HepG2 (cell line): Measurements from ENCODE around the gene SULT1A3. TPM values are rescaled to one million over a fixed set of nuclear protein-coding genes. Genes with fewer than 3 reads are reported as not detected.
A peak's percentile ranks its signal among the peaks of the same experiment; 100 is the strongest.

ENCODE experiments used
- ARNTL ChIP-seq: sonication (generic); formaldehyde crosslinking; IDR thresholded peaks from 2 replicates; pipeline ENCODE4 v1.4.0; 2020; ENCODE audit warnings: mild to moderate bottlenecking, missing genetic modification reagents
- FIP1L1 ChIP-seq: fragments of 200-400 bp; formaldehyde crosslinking; IDR thresholded peaks from 2 replicates; pipeline ENCODE4 v1.6.1; 2018; ENCODE audit warnings: low read depth, mild to moderate bottlenecking, low read length, moderate library complexity, borderline replicate concordance; ENCODE audit not compliant: insufficient read depth
- HNF4G ChIP-seq, 2 experiments: sonication (generic) in 1 of 2; formaldehyde crosslinking in 1 of 2; IDR thresholded peaks; 2 replicates each; pipeline versions ENCODE4 v1.4.0 to v1.6.1; 2011 to 2020; ENCODE audit warnings: borderline replicate concordance in 2 of 2, low read depth in 2 of 2, mild to moderate bottlenecking in 2 of 2, low read length in 1 of 2, missing genetic modification reagents in 1 of 2, moderate library complexity in 1 of 2
- HNRNPH1 ChIP-seq: fragments of 200-400 bp; formaldehyde crosslinking; optimal IDR thresholded peaks from 2 replicates; pipeline ENCODE3; 2017; ENCODE audit warnings: mild to moderate bottlenecking, low read depth, low read length
- JUN ChIP-seq: sonication (generic); formaldehyde crosslinking; IDR thresholded peaks from 2 replicates; pipeline ENCODE4 v1.4.0; 2020; ENCODE audit warnings: mild to moderate bottlenecking, missing genetic modification reagents
- MAFF ChIP-seq: IDR thresholded peaks from 2 replicates; pipeline ENCODE4 v1.6.1; 2011; ENCODE audit warnings: low read depth, low read length, improper control_type of control experiment
- RBM22 ChIP-seq: fragments of 200-400 bp; formaldehyde crosslinking; optimal IDR thresholded peaks from 2 replicates; pipeline ENCODE3; 2017; ENCODE audit warnings: mild to moderate bottlenecking, low read length, moderate library complexity
- REXO4 ChIP-seq: sonication (generic); formaldehyde crosslinking; IDR thresholded peaks from 2 replicates; pipeline ENCODE4 v1.8.0; 2022; ENCODE audit warnings: missing genetic modification reagents, mild to moderate bottlenecking, borderline replicate concordance
- SALL2 ChIP-seq: sonication (generic); formaldehyde crosslinking; IDR thresholded peaks from 2 replicates; pipeline ENCODE4 v1.8.1; 2023; ENCODE audit warnings: mild to moderate bottlenecking, missing genetic modification reagents, inconsistent platforms
- SMYD3 ChIP-seq: sonication (generic); formaldehyde crosslinking; IDR thresholded peaks from 2 replicates; pipeline ENCODE4 v1.8.1; 2023; ENCODE audit warnings: mild to moderate bottlenecking, missing genetic modification reagents
- STAG1 ChIP-seq: sonication (generic); formaldehyde crosslinking; IDR thresholded peaks from 2 replicates; pipeline ENCODE4 v1.4.0; 2020; ENCODE audit warnings: missing genetic modification reagents
- TARDBP ChIP-seq: sonication (generic); formaldehyde crosslinking; IDR thresholded peaks from 2 replicates; pipeline ENCODE4 v1.8.0; 2022; ENCODE audit warnings: mild to moderate bottlenecking, missing genetic modification reagents
- ZMYM3 ChIP-seq: sonication (generic); formaldehyde crosslinking; IDR thresholded peaks from 2 replicates; pipeline ENCODE4 v1.5.1; 2020; ENCODE audit warnings: mild to moderate bottlenecking, missing genetic modification reagents
- ZNF230 ChIP-seq: sonication (generic); formaldehyde crosslinking; IDR thresholded peaks from 2 replicates; pipeline ENCODE4 v1.4.0; 2020; ENCODE audit warnings: mild to moderate bottlenecking, missing genetic modification reagents
- ZNF644 ChIP-seq: IDR thresholded peaks from 2 replicates; pipeline ENCODE4 v1.6.1; 2016; ENCODE audit warnings: low read depth
- polyA plus RNA-seq, 8 experiments: library from polyadenylated mRNA; depleted of rRNA in 3 of 8; stranded (reverse) in 7 of 8; unstranded in 1 of 8; fragments of >200 nt; fragmentation: Illumina TruSeq in 4 of 8; extraction: Trizol in 4 of 8; gene quantifications; 2 replicates each; pipeline versions ENCODE4 v1.2.1 to v1.2.3, GENCODE V29; 2011 to 2016; ENCODE audit warnings: low read depth in 4 of 8, missing spikeins in 1 of 8, mixed read lengths in 1 of 8; ENCODE audit not compliant: insufficient read depth in 1 of 8
- total RNA-seq, 5 experiments: library from RNA; depleted of rRNA; stranded (reverse); fragments of >200 nt; fragmentation: Illumina TruSeq; extraction: Trizol; gene quantifications; 2 replicates each; pipeline ENCODE4 v1.2.3, GENCODE V29; 2016; ENCODE audit warnings: low read depth in 1 of 5
- TF ChIP-seq, protein P1 (sequence below): sonication (generic); formaldehyde crosslinking; IDR thresholded peaks from 2 replicates; pipeline ENCODE4 v1.4.0; 2020; ENCODE audit warnings: missing genetic modification reagents
- TF ChIP-seq, protein P2 (sequence below): sonication (generic); formaldehyde crosslinking; IDR thresholded peaks from 2 replicates; pipeline ENCODE4 v1.4.0; 2020; ENCODE audit warnings: low read depth, mild to moderate bottlenecking, missing genetic modification reagents
- TF ChIP-seq, protein P3 (sequence below): sonication (generic); formaldehyde crosslinking; IDR thresholded peaks from 2 replicates; pipeline ENCODE4 v1.4.0; 2020; ENCODE audit warnings: mild to moderate bottlenecking, low read depth, missing genetic modification reagents
- TF ChIP-seq, protein P4 (sequence below): sonication (generic); formaldehyde crosslinking; IDR thresholded peaks from 2 replicates; pipeline ENCODE4 v1.5.0; 2020; ENCODE audit warnings: missing genetic modification reagents
- TF ChIP-seq, protein P5 (sequence below): IDR thresholded peaks from 2 replicates; pipeline ENCODE4 v1.6.1; 2016; ENCODE audit warnings: missing compliant biosample characterization, missing genetic modification reagents, borderline replicate concordance

Gene SULT1A3
- total and polyA plus RNA-seq, 2 of the 13 experiments (the other 11 are each of a cell fraction or from before 2014, with no cell fraction given) = 21.0 to 28.3 TPM

DNA sequence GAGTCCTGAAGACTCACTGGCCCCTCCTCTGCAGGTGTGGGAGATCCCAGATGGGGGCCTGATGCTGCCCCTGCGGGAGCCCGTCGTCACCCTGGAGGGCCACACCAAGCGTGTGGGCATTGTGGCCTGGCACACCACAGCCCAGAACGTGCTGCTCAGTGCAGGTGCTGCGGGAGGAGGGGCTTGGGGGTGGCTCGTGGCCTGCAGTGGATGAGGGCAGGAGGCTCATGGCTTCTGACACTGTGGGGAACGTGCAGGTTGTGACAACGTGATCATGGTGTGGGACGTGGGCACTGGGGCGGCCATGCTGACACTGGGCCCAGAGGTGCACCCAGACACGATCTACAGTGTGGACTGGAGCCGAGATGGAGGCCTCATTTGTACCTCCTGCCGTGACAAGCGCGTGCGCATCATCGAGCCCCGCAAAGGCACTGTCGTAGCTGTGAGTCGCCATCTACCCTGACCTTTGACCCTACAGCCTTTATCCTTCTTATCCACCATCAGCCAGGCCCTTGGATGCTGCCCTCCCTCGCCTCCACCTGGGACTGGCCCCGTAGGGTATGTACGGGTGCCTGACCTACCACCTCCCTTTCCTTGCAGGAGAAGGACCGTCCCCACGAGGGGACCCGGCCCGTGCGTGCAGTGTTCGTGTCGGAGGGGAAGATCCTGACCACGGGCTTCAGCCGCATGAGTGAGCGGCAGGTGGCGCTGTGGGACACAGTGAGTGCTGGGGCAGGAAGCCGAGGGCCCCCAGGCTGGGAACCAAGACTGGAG, 12.1 kb upstream of the SULT1A3 start (continued):
- TF ChIP-seq, protein P1, sequence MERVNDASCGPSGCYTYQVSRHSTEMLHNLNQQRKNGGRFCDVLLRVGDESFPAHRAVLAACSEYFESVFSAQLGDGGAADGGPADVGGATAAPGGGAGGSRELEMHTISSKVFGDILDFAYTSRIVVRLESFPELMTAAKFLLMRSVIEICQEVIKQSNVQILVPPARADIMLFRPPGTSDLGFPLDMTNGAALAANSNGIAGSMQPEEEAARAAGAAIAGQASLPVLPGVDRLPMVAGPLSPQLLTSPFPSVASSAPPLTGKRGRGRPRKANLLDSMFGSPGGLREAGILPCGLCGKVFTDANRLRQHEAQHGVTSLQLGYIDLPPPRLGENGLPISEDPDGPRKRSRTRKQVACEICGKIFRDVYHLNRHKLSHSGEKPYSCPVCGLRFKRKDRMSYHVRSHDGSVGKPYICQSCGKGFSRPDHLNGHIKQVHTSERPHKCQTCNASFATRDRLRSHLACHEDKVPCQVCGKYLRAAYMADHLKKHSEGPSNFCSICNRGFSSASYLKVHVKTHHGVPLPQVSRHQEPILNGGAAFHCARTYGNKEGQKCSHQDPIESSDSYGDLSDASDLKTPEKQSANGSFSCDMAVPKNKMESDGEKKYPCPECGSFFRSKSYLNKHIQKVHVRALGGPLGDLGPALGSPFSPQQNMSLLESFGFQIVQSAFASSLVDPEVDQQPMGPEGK (CRISPR knock-in tag) = peak; percentile 96
- TF ChIP-seq ZMYM3 (CRISPR knock-in tag) (no peak), ZNF230 (CRISPR knock-in tag) (0 out of 2 replicates have a peak, but pooled peaks have one; percentile 72), RBM22 (peak; percentile 26), HNF4G (IDR thresholded peaks at IDR 0.05; ENCODE audit: borderline replicate concordance, low read depth, low read length) (peak; percentile 32; the same call in 1 of the 2 replicates), HNF4G (CRISPR knock-in tag; IDR thresholded peaks at IDR 0.05; ENCODE audit: borderline replicate concordance, low read depth) (no peak), REXO4 (CRISPR knock-in tag) (no peak), JUN (CRISPR knock-in tag) (no peak), ARNTL (no peak), ZNF644 (no peak), SMYD3 (CRISPR knock-in tag) (no peak), STAG1 (CRISPR knock-in tag) (peak; percentile 73), MAFF (no peak), TARDBP (0 out of 2 replicates have a peak, but pooled peaks have one; percentile 53), FIP1L1 (no peak), HNRNPH1 (no peak), SALL2 (CRISPR knock-in tag) (no peak)
- TF ChIP-seq, protein P2, sequence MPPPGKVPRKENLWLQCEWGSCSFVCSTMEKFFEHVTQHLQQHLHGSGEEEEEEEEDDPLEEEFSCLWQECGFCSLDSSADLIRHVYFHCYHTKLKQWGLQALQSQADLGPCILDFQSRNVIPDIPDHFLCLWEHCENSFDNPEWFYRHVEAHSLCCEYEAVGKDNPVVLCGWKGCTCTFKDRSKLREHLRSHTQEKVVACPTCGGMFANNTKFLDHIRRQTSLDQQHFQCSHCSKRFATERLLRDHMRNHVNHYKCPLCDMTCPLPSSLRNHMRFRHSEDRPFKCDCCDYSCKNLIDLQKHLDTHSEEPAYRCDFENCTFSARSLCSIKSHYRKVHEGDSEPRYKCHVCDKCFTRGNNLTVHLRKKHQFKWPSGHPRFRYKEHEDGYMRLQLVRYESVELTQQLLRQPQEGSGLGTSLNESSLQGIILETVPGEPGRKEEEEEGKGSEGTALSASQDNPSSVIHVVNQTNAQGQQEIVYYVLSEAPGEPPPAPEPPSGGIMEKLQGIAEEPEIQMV (CRISPR knock-in tag) = 0 out of 2 replicates have a peak, but pooled peaks have one; percentile 33
- TF ChIP-seq, protein P3, sequence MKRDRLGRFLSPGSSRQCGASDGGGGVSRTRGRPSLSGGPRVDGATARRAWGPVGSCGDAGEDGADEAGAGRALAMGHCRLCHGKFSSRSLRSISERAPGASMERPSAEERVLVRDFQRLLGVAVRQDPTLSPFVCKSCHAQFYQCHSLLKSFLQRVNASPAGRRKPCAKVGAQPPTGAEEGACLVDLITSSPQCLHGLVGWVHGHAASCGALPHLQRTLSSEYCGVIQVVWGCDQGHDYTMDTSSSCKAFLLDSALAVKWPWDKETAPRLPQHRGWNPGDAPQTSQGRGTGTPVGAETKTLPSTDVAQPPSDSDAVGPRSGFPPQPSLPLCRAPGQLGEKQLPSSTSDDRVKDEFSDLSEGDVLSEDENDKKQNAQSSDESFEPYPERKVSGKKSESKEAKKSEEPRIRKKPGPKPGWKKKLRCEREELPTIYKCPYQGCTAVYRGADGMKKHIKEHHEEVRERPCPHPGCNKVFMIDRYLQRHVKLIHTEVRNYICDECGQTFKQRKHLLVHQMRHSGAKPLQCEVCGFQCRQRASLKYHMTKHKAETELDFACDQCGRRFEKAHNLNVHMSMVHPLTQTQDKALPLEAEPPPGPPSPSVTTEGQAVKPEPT (CRISPR knock-in tag) = 0 out of 2 replicates have a peak, but pooled peaks have one; percentile 66
- TF ChIP-seq, protein P4, sequence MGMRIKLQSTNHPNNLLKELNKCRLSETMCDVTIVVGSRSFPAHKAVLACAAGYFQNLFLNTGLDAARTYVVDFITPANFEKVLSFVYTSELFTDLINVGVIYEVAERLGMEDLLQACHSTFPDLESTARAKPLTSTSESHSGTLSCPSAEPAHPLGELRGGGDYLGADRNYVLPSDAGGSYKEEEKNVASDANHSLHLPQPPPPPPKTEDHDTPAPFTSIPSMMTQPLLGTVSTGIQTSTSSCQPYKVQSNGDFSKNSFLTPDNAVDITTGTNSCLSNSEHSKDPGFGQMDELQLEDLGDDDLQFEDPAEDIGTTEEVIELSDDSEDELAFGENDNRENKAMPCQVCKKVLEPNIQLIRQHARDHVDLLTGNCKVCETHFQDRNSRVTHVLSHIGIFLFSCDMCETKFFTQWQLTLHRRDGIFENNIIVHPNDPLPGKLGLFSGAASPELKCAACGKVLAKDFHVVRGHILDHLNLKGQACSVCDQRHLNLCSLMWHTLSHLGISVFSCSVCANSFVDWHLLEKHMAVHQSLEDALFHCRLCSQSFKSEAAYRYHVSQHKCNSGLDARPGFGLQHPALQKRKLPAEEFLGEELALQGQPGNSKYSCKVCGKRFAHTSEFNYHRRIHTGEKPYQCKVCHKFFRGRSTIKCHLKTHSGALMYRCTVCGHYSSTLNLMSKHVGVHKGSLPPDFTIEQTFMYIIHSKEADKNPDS (CRISPR knock-in tag) = 0 out of 2 replicates have a peak, but pooled peaks have one; percentile 39
- TF ChIP-seq, protein P5, sequence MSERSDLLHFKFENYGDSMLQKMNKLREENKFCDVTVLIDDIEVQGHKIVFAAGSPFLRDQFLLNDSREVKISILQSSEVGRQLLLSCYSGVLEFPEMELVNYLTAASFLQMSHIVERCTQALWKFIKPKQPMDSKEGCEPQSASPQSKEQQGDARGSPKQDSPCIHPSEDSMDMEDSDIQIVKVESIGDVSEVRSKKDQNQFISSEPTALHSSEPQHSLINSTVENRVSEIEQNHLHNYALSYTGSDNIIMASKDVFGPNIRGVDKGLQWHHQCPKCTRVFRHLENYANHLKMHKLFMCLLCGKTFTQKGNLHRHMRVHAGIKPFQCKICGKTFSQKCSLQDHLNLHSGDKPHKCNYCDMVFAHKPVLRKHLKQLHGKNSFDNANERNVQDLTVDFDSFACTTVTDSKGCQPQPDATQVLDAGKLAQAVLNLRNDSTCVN (CRISPR knock-in tag) = no peak
